ENCODE data around the gene LY9.

Gene LY9

DNA sequence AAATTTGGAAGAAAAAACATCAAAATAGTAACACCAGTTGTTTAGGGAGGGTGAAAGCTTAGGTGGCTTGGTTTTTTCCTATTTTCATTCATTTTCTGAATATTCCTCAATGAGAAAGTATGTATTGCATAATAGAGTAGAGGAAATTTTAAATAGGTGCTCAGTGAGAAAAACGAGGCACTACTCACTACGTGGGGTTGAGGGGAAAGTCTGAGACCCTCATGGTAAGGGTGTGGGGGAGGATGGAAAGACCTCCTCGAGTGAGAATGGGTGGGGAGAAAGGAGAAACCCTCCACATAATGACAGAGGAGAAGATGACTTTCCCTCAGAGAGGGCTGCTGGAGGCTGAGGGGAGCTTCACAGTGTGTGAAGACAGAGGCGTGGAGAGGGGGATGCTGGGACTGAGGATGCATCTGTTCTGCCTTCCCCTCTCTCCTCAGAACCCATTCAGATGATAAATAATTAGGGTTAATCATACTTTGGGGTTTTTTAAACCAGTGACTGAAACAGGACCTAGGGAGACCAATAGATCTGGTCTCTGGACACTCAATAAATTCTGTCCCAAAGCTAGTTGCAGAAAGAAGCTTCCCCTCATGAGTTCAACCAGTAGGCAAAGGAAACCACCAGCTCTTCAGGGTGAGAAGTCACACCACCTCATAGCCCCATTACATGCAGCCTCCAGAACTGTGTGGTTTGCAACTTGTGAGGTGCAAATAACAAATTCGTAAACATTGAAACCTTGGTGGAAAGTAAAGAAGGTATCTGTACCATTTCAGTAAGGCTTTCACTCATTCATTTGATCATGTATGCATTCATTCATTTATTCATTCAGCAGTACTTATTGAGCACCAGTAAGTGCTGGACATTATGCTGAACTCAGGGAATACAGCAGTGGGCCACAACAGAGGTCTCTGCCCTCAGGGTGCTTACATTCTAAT, 39.8 kb upstream of the LY9 start:
- no peak overlapping the region for H3K27ac ChIP-seq

DNA sequence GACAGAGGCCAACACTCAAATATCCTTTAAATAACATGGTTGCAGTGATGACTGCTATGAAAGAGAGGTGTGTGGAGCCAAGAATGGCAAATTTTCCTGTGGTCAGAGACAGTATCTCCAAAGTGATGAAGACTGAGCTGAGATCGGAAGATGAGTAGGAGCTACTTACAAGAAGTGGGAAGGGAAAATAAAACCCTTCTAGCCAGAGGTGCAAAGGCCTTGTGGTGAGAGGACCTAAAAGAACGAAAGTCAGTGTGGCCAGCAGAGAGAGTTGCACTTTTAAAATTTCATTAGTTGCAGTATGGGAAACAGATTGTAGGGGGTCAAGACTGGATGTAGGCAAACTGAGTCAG, 39.1 kb upstream of the LY9 start:
- no peak for DNase-seq
- H3K27me3 ChIP-seq (replicated peaks): no peaks in the 10 kb centered on the region

More for the DNA sequence above, 39.8 kb upstream of the LY9 start:
- DNase-seq: no peak
- H3K27me3 ChIP-seq (replicated peaks): no peaks in the 10 kb centered on the region
- no peak overlapping the region for H3K4me3 ChIP-seq (ENCODE audit: low read depth, low read length)
- no peaks in the 10 kb centered on the region for H3K36me3 ChIP-seq (replicated peaks)
- TF ChIP-seq, protein P1, sequence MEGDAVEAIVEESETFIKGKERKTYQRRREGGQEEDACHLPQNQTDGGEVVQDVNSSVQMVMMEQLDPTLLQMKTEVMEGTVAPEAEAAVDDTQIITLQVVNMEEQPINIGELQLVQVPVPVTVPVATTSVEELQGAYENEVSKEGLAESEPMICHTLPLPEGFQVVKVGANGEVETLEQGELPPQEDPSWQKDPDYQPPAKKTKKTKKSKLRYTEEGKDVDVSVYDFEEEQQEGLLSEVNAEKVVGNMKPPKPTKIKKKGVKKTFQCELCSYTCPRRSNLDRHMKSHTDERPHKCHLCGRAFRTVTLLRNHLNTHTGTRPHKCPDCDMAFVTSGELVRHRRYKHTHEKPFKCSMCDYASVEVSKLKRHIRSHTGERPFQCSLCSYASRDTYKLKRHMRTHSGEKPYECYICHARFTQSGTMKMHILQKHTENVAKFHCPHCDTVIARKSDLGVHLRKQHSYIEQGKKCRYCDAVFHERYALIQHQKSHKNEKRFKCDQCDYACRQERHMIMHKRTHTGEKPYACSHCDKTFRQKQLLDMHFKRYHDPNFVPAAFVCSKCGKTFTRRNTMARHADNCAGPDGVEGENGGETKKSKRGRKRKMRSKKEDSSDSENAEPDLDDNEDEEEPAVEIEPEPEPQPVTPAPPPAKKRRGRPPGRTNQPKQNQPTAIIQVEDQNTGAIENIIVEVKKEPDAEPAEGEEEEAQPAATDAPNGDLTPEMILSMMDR (IDR thresholded peaks at IDR 0.05; ENCODE audit: low read depth, low read length, missing control alignments): no peak
- in situ Hi-C loops (cut with HindIII; ENCODE audit: low pct_ligation_motif_present, low sequenced_read_pairs): no loop called here

DNA sequence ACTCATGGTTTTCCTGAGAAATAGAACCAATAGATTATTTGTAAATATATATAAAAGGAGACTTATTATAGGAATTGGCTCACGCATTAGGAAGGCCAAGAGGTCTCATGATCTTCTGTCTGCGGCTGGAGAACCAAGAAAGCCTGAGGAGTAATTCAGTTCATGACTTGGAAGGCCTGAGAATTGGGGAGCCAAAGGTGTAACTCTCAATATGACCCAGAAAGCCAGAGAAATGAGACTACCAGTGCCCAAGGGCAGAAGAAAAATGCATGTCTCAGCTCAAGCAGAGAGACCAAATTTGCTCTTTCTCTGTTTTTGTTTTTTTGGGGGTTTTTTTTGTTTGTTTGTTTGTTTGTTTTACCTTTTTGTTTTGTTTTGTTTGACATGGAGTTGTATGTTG, 37.5 kb upstream of the LY9 start:
- no peak overlapping the region for H3K27ac ChIP-seq
- TF ChIP-seq, protein P1 (IDR thresholded peaks at IDR 0.05; ENCODE audit: low read depth, low read length, missing control alignments): no peak
- in situ Hi-C loops (cut with HindIII; ENCODE audit: low pct_ligation_motif_present, low sequenced_read_pairs): no loop called here

More for the DNA sequence above, 39.1 kb upstream of the LY9 start:
- in situ Hi-C loops (cut with HindIII; ENCODE audit: low pct_ligation_motif_present, low sequenced_read_pairs): no loop called here
- Histone ChIP-seq H3K36me3 (replicated peaks) (no peaks in the 10 kb centered on the region), H3K4me3 (ENCODE audit: low read depth, low read length) (no peak overlapping the region), H3K27ac (no peak overlapping the region)
- TF ChIP-seq, protein P1 (IDR thresholded peaks at IDR 0.05; ENCODE audit: low read depth, low read length, missing control alignments): no peak

DNA sequence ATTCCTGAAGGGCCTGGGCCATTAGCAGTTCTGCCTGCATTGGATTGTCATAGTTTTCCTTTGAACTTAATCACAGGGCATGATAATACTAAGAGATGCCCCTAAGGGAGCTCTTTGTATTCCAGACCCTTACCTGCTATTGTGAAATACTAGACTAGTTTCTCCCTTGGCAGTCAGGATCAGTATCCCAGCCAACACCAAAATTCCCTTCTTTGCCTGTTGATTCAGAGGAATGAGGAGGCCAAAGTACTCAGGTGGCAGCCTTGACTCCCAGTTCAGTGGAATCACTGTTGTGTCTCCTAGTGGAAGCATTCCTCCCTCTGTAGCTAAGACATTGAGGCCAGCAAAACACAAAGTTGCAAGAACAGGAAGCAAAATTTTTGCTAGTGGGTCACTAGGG, 36.2 kb upstream of the LY9 start:
- Histone ChIP-seq H3K27me3 (replicated peaks) (no peaks in the 10 kb centered on the region), H3K36me3 (replicated peaks) (no peaks in the 10 kb centered on the region), H3K4me3 (ENCODE audit: low read depth, low read length) (no peak overlapping the region), H3K27ac (no peak overlapping the region)
- in situ Hi-C loops (cut with HindIII; ENCODE audit: low pct_ligation_motif_present, low sequenced_read_pairs): no loop called here
- DNase-seq: no peak
- TF ChIP-seq, protein P1 (IDR thresholded peaks at IDR 0.05; ENCODE audit: low read depth, low read length, missing control alignments): no peak

More for the DNA sequence above, 37.5 kb upstream of the LY9 start:
- Histone ChIP-seq H3K4me3 (ENCODE audit: low read depth, low read length) (no peak overlapping the region), H3K27me3 (replicated peaks) (no peaks in the 10 kb centered on the region), H3K36me3 (replicated peaks) (no peaks in the 10 kb centered on the region)
- DNase-seq: no peak

DNA sequence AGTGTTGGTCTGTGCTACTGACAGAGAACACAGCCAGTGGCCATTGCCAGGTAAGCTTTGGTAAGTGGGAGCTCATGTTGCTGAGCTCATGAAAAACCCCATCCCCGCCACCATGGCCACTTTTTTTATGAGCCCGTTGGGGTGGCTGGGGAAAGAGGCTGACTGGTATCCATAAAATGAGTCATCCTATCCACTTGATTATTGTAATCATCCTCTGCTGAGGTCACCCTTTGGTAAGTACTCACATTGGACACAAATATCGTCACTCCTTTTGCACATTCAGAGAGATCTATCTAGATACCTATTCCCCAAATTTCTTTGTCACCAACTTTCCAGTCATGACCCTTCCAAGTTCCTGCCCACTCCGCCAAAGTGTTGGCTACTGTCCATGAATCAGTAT, 34.9 kb upstream of the LY9 start:
- Histone ChIP-seq H3K27me3 (replicated peaks) (no peaks in the 10 kb centered on the region), H3K36me3 (replicated peaks) (no peaks in the 10 kb centered on the region), H3K27ac (no peak overlapping the region), H3K4me3 (ENCODE audit: low read depth, low read length) (no peak overlapping the region)
- TF ChIP-seq, protein P1 (IDR thresholded peaks at IDR 0.05; ENCODE audit: low read depth, low read length, missing control alignments): no peak
- in situ Hi-C loops (cut with HindIII; ENCODE audit: low pct_ligation_motif_present, low sequenced_read_pairs): no loop called here
- DNase-seq: no peak

All from brain microvascular endothelial cell (primary cell).